NB4 (cell line): ENCODE data around the gene NEK8.

Experiments
- DNase-seq: peaks from one replicate; pipeline ENCODE4 v3.0.0; 2010; ENCODE audit warnings: low read depth
- H3K4me3 ChIP-seq: one replicate; pipeline ENCODE4 v1.5.1; 2011; ENCODE audit warnings: mild to moderate bottlenecking, low read depth, low read length, moderate library complexity
- MYC ChIP-seq: IDR thresholded peaks from 2 replicates; pipeline ENCODE4 v1.6.1; 2011; ENCODE audit warnings: low read depth, low read length
- POLR2A ChIP-seq: IDR thresholded peaks from 2 replicates; pipeline ENCODE4 v1.6.1; 2011; ENCODE audit warnings: mild to moderate bottlenecking; ENCODE audit not compliant: insufficient read length; ENCODE audit errors: extremely low read depth
- TF ChIP-seq, protein P1 (sequence below): IDR thresholded peaks from one replicate; pipeline ENCODE4 v1.5.1; 2012; ENCODE audit warnings: low read depth, low read length
- TF ChIP-seq, protein P2 (sequence below): IDR thresholded peaks from 2 replicates; pipeline ENCODE4 v1.6.1; 2011; ENCODE audit warnings: low read depth, low read length

Gene NEK8

DNA sequence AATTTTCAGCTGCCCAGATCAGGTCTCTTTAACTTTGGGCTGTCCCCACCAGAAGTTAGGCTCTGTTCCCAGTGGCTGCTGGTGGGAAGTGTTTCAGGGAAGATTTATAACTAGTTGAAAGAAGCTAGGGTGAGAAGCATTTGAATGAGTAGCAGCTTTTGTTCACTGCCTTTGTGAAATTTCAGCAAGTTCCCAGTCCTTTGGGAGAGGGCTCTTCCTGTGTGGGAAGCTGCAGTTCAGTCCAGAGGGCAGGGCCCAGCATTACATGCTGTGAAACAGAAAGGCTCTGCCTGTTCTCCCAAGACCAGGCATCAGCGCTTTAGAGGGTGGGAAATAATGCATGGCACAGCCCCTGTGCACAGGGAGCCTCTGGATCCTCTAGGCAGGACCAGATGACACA, 34.7 kb upstream of the NEK8 start:
- no peak for DNase-seq
- H3K4me3 ChIP-seq = no peak overlapping the region
- TF ChIP-seq, protein P1, sequence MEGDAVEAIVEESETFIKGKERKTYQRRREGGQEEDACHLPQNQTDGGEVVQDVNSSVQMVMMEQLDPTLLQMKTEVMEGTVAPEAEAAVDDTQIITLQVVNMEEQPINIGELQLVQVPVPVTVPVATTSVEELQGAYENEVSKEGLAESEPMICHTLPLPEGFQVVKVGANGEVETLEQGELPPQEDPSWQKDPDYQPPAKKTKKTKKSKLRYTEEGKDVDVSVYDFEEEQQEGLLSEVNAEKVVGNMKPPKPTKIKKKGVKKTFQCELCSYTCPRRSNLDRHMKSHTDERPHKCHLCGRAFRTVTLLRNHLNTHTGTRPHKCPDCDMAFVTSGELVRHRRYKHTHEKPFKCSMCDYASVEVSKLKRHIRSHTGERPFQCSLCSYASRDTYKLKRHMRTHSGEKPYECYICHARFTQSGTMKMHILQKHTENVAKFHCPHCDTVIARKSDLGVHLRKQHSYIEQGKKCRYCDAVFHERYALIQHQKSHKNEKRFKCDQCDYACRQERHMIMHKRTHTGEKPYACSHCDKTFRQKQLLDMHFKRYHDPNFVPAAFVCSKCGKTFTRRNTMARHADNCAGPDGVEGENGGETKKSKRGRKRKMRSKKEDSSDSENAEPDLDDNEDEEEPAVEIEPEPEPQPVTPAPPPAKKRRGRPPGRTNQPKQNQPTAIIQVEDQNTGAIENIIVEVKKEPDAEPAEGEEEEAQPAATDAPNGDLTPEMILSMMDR = no peak
- TF ChIP-seq MYC (no peak), POLR2A (no peak)
- TF ChIP-seq, protein P2, sequence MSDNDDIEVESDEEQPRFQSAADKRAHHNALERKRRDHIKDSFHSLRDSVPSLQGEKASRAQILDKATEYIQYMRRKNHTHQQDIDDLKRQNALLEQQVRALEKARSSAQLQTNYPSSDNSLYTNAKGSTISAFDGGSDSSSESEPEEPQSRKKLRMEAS = no peak

- DNase-seq = no peak
- TF ChIP-seq MYC (peak; percentile 29; the same call in 1 of the 2 replicates), POLR2A (no peak)
- TF ChIP-seq, protein P1 = no peak
- TF ChIP-seq, protein P2 = 0 out of 2 replicates have a peak, but pooled peaks have one; percentile 35
- H3K4me3 ChIP-seq = no peak overlapping the region
Observed at GRCh38 chr17:28698253-28698941, 30.2 kb upstream of the NEK8 start.

GRCh38 chr17:28700278-28700677, 28.3 kb upstream of the NEK8 start:
- H3K4me3 ChIP-seq = no peak overlapping the region
- DNase-seq = no peak
- TF ChIP-seq, protein P1 = no peak
- no peak for TF ChIP-seq MYC
- no peak for TF ChIP-seq POLR2A
- TF ChIP-seq, protein P2 = no peak

- TF ChIP-seq MYC (no peak), POLR2A (no peak)
- TF ChIP-seq, protein P2 = no peak
- TF ChIP-seq, protein P1 = no peak
- H3K4me3 ChIP-seq = no peak overlapping the region
- no peak for DNase-seq
Observed at GRCh38 chr17:28700830-28701492, 27.6 kb upstream of the NEK8 start.

DNA sequence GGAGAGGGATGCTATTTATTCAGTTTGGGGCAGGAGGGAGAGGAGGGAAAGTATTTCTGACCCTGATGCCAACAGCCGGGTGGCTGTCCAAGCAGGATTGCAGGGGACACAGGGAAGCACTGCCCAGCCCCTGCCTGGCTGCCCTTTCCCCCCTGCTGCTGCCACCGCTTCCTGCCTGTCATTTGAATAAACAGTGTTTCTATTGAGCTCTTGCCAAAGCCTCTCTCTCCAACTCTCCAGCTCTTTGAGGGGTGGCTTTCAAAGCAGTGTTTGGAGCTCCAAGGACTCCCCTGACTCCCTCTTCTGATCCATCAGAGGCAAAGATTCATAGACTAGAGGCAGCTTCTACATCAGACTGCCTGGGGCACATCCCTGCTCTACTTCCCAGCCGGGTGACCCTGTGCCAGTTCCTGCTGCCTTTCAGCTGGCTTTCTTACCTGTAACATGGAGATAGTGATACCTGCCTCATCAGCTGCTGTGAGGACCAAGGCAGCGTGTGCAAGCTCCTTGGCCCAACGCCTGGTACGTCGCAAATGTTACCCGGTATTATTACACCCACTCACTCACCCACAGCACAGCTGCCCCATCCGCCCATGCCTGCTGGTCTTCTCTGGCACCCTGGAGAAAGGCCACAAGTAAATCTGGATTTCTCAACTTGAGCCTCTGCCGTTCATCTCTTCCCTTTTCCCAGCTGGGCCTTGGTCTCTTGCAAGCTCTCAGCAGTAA, 26.4 kb upstream of the NEK8 start:
- no peak overlapping the region for H3K4me3 ChIP-seq
- TF ChIP-seq, protein P2 = no peak
- no peak for DNase-seq

GRCh38 chr17:28702752-28703150, 25.8 kb upstream of the NEK8 start:
- TF ChIP-seq POLR2A (no peak), MYC (no peak)
- TF ChIP-seq, protein P1 = no peak
- TF ChIP-seq, protein P2 = no peak
- no peak for DNase-seq
- no peak overlapping the region for H3K4me3 ChIP-seq
